IMR-90 (cell line): ENCODE data around the gene SPATA2.

Experiments used
- MXI1 ChIP-seq: IDR thresholded peaks from 2 replicates; pipeline ENCODE4 v1.6.1; 2012; ENCODE audit warnings: low read depth, mild to moderate bottlenecking, low read length, moderate library complexity, borderline replicate concordance
- TF ChIP-seq, protein P1 (sequence below): conservative IDR thresholded peaks from 2 replicates; pipeline ENCODE4 v1.5.1; 2012; ENCODE audit warnings: mild to moderate bottlenecking, low read depth, low read length, improper control_type of control experiment

DNA sequence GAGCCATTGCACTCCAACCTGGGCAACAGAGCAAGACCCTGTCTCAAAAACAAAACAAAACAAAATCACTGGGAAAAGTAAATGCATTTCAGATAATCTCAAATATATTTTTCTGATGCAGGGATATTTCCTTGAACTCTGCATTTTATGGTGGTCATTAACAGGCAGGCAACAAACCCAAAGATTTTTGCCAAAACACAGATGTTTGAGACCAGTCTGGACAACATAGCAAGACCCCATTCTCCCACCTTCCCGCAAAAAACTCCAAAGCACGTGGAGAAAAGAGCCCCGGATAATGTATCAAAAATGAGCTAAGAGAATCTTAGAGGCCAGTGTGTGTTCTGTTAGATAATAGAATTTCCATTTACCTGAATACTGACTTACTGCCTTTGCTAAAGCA, 58.4 kb downstream of the SPATA2 start:
- no peak for TF ChIP-seq MXI1
- TF ChIP-seq, protein P1, sequence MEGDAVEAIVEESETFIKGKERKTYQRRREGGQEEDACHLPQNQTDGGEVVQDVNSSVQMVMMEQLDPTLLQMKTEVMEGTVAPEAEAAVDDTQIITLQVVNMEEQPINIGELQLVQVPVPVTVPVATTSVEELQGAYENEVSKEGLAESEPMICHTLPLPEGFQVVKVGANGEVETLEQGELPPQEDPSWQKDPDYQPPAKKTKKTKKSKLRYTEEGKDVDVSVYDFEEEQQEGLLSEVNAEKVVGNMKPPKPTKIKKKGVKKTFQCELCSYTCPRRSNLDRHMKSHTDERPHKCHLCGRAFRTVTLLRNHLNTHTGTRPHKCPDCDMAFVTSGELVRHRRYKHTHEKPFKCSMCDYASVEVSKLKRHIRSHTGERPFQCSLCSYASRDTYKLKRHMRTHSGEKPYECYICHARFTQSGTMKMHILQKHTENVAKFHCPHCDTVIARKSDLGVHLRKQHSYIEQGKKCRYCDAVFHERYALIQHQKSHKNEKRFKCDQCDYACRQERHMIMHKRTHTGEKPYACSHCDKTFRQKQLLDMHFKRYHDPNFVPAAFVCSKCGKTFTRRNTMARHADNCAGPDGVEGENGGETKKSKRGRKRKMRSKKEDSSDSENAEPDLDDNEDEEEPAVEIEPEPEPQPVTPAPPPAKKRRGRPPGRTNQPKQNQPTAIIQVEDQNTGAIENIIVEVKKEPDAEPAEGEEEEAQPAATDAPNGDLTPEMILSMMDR, result no peak
